HG03108 (cell line): Measurements from ENCODE around the gene ACER3.
A peak's percentile ranks its signal among the peaks of the same experiment; 100 is the strongest.

Source experiments
- ATAC-seq: cut with Tn5 transposase; IDR thresholded peaks from one replicate; pipeline ENCODE4 v1.9.1; 2021; ENCODE audit warnings: moderate library complexity; ENCODE audit not compliant: unreplicated experiment

Gene ACER3

GRCh38 chr11:76919467-76919866 is 58.7 kb downstream of the ACER3 start:
- no peak for ATAC-seq

- ATAC-seq, result peak; percentile 51
These were observed 59.4 kb downstream of the ACER3 start for GRCh38 chr11:76919887-76920746.

- ATAC-seq, result no peak
These were observed 66.4 kb downstream of the ACER3 start for GRCh38 chr11:76927160-76927559.

- ATAC-seq, result no peak
These were observed 74.3 kb downstream of the ACER3 start for GRCh38 chr11:76935042-76935441.

- ATAC-seq, result no peak
These were observed 78.5 kb downstream of the ACER3 start for GRCh38 chr11:76939219-76939631.

GRCh38 chr11:76944225-76944624 is 83.5 kb downstream of the ACER3 start:
- no peak for ATAC-seq

GRCh38 chr11:76946223-76946622 is 85.5 kb downstream of the ACER3 start:
- ATAC-seq, result no peak

- ATAC-seq, result no peak
These were observed 86.5 kb downstream of the ACER3 start for GRCh38 chr11:76947190-76947589.

- ATAC-seq, result no peak
These were observed 87.1 kb downstream of the ACER3 start for GRCh38 chr11:76947800-76948199.

- no peak for ATAC-seq
These were observed 94.9 kb downstream of the ACER3 start for GRCh38 chr11:76955459-76956114.

GRCh38 chr11:76962583-76963416 is 102.1 kb downstream of the ACER3 start:
- ATAC-seq, result peak; percentile 95

GRCh38 chr11:76963417-76964168 is 102.9 kb downstream of the ACER3 start:
- peak; percentile 23 for ATAC-seq

- no peak for ATAC-seq
These were observed 111.3 kb downstream of the ACER3 start for GRCh38 chr11:76972051-76972450.

- no peak for ATAC-seq
These were observed 113.6 kb downstream of the ACER3 start for GRCh38 chr11:76974179-76974891.

GRCh38 chr11:76975513-76975912 is 114.8 kb downstream of the ACER3 start:
- ATAC-seq, result no peak

- no peak for ATAC-seq
These were observed 117.1 kb downstream of the ACER3 start for GRCh38 chr11:76977791-76978190.

GRCh38 chr11:76978239-76978638 is 117.5 kb downstream of the ACER3 start:
- ATAC-seq, result no peak

GRCh38 chr11:76978818-76979217 is 118.1 kb downstream of the ACER3 start:
- no peak for ATAC-seq

GRCh38 chr11:76980196-76980595 is 119.5 kb downstream of the ACER3 start:
- no peak for ATAC-seq

GRCh38 chr11:76984743-76985142 is 124.0 kb downstream of the ACER3 start:
- ATAC-seq, result no peak
